GM19467 (cell line): ENCODE measurements around the gene S100A8.
"Not testable (repeated sequence)": the region's sequence is repeated elsewhere in the genome, so short reads cannot be mapped to it uniquely, and the experiment has no call there.

Experiments used
- ATAC-seq: cut with Tn5 transposase; IDR thresholded peaks from one replicate; pipeline ENCODE4 v1.9.1; 2021; ENCODE audit warnings: mild to moderate bottlenecking, moderate library complexity; ENCODE audit not compliant: unreplicated experiment

The S100A8 gene

GRCh38 chr1:153417136-153417888 lies 26.4 kb upstream of the S100A8 start:
- ATAC-seq, result no peak

DNA sequence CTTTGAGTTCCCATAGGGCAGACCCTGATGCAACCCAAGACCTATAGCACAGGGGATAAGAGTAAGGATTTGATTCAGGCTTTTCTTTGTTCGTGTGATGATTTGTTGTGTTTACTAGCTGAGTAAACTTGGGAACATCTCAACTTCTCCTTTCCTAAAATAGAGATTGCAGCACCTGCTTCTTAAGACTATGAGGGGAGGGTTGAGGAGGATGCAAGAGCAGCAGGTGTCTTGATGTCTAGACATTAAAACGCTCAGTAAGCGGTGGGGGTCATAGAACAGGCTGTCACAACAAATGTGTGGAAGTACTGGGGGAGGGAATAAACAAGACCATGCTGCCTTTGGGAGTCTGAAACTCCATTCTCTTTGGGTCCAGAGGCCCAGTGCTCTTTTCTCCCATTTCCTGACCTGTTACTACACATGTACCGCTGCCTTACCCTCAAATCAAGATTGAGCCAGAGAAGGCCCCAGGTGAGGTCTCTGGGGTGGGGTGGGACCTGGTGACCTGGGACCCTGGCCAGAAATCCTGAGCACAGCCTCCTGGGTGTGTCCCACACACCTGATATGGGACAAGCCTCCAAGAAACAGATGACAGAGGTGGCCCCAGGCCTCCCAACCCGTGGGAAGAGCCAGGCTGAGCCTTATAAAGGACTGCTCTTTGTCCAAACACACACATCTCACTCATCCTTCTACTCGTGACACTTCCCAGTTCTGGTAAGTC lies 25.1 kb upstream of the S100A8 start, which contains the start of gene S100A7A:
S100A7A (plus strand) TSS at position 671 of the 721 bp plus-strand sequence. CDS start 1,563 bp downstream, outside the sequence.
- ATAC-seq, result no peak

GRCh38 chr1:153413961-153414360 lies 23.1 kb upstream of the S100A8 start:
- ATAC-seq, result not testable (repeated sequence)

DNA sequence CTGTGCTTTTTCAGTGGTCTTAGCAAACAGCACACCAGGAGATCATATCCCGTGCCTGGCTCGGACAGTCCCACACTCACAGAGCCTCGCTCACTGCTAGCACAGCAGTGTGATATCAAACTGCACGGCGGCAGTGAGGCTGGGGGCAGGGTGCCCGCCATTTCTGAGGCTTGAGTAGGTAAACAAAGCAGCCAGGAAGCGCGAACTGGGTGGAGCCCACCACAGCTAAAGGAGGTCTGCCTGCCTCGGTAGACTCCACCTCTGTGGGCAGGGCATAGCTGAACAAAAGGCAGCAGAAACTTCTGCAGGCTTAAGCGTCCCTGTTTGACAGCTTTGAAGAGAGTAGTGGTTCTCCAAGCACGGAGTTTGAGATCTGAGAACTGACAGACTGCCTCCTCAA lies 16.4 kb upstream of the S100A8 start:
- ATAC-seq, result not testable (repeated sequence)

GRCh38 chr1:153405825-153406599 lies 15.1 kb upstream of the S100A8 start:
- not testable (repeated sequence) for ATAC-seq

DNA sequence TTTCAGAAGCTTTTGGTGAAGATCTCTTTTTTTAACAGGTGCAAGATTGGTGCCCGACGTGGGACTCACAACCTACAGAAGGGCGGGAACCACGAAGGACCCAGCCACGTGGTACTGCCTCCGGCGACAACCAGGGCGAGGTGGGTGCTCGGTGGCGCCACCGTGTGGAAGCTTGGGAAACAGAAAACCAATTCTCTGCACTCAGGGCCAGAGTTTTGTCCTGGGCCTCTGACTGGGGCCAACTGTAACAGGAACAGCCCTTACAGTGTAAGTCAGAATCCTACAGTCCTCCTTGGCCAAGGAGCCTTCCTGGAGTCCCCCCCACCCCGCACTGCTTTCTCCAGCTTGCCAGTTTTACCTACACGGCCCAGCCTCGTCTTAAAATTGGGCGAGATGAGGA lies 13.9 kb upstream of the S100A8 start:
- no peak for ATAC-seq

GRCh38 chr1:153404086-153404635 lies 13.3 kb upstream of the S100A8 start:
- ATAC-seq, result no peak

DNA sequence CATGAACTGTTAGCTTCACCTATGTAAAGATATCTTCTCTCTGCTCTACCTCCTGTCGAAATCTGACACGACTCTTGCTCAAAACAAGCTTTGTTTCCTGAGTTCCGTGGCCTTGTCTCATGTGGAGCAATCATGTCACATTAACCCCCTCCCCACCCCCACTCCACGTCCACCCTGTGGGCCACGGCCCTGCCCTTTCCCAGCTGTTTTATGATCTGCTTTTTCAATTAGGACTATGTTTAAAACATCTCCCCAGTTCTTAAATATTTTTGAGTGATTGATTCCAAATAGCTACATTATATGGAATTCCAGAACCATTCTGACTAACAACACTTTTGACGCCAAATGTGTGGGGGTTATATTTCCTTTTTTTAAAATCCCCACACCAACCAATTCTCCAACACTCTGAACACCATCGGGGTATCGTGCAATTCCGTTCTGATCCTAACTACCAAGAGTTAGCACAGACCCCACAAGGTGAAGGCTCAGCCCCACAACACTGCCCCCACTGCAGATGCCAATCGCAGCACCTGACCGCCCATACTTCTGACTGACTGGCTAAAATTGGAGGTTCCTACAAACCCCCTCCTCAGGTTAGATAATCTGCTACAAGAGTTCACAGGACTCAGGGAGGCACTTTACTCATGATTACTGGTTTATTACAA lies 12.7 kb upstream of the S100A8 start:
- ATAC-seq, result no peak

DNA sequence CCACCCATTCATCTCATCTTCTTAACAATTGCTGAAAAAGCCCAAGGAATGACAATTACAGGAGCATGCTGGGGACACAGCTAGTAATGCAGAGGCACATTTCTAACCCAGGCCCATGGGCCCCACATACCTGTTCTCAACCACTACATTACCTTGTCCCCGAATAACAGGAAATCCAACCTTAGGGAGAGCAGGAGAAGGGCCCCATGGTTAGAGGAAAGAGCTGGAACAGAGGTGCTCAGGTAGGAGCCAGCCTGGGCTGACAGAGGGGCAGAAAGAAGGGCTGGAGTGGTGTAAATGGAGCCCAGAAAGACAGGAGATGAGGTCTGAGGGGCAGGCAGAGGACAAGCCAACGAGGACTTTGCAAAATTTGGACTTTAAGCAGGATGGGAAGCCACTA lies 11.4 kb upstream of the S100A8 start:
- ATAC-seq, result no peak

DNA sequence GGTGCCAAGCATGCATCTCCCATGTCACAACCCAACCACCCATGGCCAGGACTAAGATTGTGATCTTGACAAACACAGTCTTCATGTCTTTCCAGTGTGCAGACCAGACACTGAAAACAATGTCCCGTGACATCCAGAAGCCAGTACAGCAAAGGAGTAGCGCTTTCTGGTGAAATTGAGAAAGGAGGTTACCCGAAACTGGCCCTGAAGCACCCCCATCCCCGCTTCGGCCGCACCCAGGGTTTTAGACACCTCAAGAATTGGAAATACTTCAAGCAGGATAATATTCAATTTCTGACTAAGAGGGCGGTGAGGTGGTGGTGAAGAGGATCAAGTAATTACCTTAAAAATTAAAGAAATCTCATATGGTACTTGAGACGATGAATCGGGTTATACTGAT lies 10.6 kb upstream of the S100A8 start:
- ATAC-seq, result no peak

DNA sequence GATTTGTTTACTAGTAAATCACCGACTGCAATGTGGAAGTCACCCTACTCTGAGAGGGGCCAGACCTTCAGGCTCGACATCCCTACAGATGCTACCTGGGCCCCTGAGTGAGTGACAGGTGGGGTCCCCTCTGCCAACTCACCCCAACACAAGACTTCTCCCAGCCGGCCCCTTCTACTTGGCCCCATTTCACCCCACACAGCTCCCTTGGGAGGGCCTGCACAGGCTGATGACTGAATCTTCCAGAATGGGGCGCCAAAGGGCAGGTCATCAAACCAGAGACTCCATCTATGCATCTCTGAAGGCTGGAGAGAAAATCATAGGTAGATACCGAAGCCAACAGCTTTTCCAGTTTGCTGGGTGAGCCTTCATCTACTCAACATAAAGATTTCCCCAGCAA lies 9.4 kb upstream of the S100A8 start:
- ATAC-seq, result no peak

GRCh38 chr1:153399401-153400055 lies 8.7 kb upstream of the S100A8 start:
- ATAC-seq, result no peak

GRCh38 chr1:153397924-153398651 lies 7.2 kb upstream of the S100A8 start:
- no peak for ATAC-seq

GRCh38 chr1:153397051-153397923 lies 6.4 kb upstream of the S100A8 start:
- ATAC-seq, result no peak

GRCh38 chr1:153396461-153396860 lies 5.6 kb upstream of the S100A8 start:
- no peak for ATAC-seq

DNA sequence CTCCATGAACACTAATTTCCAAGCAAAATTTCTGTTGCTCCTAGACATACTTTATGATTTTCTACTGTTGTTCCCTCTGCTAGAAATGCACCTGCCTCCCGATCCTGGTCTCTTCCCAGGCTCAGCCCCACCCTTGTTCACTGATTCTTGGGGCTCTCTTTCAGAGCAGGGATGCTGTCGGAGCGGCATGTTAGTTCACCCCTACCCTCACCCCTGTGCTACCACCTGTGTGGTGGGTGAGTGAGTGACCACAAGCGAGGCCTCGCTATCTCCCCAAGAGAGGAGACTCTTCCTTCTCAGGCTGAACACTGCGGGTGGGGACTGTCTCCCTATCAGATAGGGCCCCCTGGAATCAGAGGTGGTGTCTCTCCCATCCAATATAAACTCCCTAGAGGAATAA lies 4.9 kb upstream of the S100A8 start:
- no peak for ATAC-seq

DNA sequence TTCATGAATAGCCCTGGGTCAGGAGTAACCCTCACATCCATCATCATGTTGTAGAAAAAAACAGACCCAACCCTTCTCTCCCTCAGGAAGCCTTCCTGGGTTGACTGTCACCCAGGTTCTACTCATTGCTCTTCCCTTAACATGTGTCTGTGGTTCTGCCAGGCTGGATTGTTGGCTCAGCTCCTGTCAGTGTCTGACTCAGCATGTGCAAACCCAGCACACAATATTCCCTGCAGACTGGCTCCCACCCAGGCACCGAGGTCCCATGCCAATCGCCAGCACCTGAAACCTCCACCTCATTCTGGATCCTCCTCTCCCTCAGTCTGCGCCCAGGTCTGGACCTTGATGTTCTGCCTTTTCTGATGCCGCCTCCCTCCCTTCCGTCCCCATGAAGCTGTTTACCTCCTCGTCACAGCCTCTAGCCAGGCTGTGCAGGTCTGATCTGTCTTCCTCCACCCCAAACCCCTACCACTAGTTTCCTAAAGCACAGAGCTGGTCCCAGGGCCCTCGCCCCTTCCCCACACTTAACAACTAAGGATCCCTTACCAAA lies 4.3 kb upstream of the S100A8 start:
- ATAC-seq, result no peak

DNA sequence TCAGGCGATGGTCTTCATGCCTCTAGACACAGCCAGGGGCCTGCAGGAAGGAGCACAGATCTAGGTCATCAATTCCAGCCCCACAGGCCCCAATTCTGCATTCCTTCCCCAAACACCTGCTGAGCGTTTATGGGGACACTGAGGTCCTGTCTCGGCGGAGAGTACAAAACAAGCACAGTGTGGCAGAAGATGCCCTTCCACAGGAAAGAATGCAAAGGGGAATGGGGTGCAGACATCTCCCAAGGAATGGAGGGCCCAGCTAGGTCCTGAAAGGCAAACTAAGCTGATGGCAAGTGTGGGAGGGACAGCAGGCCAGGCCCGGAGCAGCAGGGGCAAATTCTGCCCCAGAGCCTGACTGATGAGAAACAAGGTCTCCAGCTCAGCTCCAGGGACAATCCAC lies 3.5 kb upstream of the S100A8 start:
- ATAC-seq, result no peak
